ENCODE results near the gene NLRP4.

NLRP4 gene

DNA sequence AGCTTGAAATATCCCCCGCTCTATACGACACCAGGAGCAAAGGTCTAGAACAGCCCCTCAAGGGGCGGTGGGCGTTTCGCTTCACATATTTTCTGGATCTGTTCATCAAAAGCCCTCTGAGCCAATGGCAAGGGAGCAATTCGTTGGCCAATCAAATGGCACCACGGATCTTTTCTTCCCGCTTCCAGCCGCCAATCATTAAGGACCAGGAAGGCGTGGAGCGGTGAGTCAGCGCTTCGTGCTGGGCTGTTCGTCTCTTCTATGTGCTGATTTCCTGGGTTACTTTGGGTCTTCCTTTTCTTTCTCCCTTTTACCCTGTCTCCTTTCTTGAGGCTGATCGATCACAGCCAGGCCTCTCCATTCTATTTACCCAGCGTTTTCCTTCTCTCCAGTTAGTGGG is at the start of gene NLRP4:
NLRP4 (plus strand) TSS at position 201 of the 400 bp plus-strand sequence. CDS start 15,541 bp downstream, outside the sequence.
- DNase-seq (ENCODE audit: low read depth in 2 of 2): no peak

DNA sequence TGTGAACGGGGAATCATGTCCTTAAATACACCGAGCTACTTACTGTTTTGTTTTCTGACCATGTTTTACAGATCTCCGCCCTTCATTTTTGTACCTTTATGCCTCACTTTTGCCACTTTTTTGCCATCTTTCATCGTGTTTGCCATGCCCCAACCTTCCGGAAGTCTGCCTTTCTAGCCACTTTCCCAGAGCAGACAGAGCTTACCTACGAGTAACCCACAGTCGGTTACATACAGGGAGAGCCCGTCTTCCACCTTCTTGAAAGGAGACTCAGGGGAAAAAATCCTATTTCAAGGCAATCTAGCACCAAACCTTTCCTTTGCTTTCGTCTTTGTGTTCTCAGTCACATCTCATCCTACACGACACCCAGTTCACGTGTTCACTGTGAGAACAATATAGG is 41.3 kb upstream of the NLRP4 start:
- DNase-seq (ENCODE audit: low read depth in 2 of 2): no peak

DNA sequence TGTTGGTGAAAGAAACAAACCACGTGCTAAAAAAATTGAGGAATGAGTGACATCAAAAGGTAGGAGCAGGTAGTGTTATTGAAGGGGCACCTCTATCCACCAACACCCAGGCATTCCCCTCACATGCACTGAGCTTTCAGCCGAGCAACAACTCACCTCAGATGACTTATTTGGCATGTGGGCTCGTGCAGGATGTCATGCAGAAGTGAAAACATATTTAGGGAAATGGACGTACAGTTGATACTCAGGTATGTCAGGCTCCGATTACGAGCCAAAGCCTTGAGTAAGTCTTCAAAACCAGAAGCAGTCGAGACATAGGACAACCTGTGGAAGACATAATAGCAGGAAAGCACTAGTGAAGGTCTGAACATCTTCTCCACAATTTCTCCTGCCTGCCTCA is 34.9 kb upstream of the NLRP4 start:
- DNase-seq (ENCODE audit: low read depth in 2 of 2): no peak

DNA sequence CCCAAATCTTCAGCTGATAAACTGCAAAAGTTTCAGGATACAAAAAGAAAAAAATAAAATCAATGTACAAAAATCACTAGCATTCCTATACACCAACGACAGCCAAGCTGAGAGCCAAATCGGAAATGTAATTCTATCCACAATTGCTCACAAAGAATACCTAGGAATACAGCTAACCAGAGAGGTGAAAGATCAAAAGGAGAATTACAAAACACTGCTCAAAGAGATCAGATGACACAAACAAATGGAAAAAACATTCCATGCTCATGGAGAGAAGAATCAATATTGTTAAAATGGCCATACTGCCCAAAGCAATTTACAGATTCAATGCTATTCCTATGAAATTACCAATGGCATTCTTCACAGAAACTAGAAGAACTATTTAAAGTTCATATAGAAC is 34.1 kb upstream of the NLRP4 start:
- DNase-seq (ENCODE audit: low read depth in 2 of 2): no peak

GRCh38 chr19:55809381-55810058 is 26.8 kb upstream of the NLRP4 start:
- peak; percentile 20 to 28 for DNase-seq (ENCODE audit: low read depth in 2 of 2)

DNA sequence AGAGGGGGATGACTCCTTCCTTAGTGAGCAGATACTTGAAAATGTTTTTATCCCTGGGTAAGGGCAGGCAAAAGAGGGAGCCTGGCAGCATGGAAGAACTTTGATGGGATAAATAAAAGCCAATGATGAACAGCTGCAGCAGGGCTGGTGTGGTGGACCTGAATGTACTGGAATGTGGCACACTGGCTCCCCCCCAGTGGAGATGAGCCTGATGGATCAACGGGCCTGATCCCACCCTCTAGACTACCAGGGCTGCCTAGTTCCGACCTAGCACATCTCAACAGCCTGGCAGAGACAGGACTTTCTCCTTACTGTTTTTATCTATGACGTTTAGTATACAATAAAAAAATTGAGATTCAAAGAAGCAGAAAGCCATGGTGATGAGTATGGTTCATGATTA is 25.0 kb upstream of the NLRP4 start:
- no peak for DNase-seq (ENCODE audit: low read depth in 2 of 2)

DNA sequence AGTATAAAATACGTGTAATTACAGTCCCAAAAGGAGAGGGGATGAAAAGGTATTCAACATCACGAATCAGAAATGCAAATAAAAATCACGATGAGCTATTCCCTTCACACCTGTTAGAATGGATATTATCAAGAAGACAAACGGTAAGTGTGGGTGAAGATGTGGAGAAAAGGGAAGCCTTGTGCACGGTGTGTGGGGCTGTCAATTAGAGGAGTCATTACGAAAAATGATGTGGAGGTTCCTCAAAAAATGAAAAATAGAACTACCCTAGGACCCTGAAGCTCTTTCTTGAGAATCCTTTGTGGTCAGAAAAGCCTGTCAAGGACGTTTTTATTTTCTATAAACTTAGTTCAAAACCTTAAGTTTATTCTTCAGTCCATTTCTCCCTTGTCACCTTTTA is 23.9 kb upstream of the NLRP4 start:
- DNase-seq (ENCODE audit: low read depth in 2 of 2): no peak

- DNase-seq (ENCODE audit: low read depth in 2 of 2): no peak
Measured at GRCh38 chr19:55813906-55814305, 22.4 kb upstream of the NLRP4 start.

GRCh38 chr19:55820037-55820436 is 16.3 kb upstream of the NLRP4 start:
- no peak for DNase-seq (ENCODE audit: low read depth in 2 of 2)

DNA sequence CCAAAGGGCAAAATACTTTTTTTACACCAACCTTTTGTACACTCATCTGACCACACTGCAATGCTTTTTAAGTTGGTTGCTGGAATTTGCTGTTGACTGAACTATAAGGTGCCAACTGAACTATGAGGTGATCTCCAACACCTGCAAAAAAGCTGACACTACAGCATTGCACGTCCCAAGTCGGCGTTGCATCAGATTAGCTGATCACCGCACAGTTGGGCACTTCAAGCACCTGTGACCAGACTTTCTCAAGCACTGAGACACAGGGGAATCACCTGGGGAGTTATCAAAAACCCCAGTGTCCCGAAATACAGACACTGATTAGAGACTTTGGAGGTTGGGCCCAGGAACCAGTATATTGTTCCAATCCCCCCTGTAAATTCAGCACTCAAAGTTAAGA is 5.7 kb upstream of the NLRP4 start:
- no peak for DNase-seq (ENCODE audit: low read depth in 2 of 2)

GRCh38 chr19:55831846-55832245 is 4.5 kb upstream of the NLRP4 start, which contains the start of gene NLRP11:
NLRP11 (minus strand) TSS chr19:55831999; CDS start chr19:55818174, 13,825 bp downstream.
- DNase-seq (ENCODE audit: low read depth in 2 of 2): no peak

DNA sequence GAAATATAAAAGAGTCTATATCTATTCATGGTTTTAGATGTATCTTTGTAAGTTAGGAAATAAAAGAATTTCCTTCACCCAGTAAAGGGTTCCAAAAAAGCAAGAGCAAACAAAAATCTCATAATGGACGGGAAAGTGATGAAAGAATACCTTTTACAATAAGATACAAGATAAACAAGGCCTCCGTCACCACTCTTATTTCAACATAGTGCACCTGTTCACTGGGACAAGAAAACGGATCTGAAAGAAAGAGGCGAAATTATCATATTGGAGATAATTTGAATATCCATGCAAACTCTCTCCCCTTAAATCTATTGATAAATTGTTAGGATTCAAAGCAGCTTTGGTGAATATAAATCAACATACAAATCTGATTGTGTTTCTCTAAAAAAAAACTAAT is 3.7 kb upstream of the NLRP4 start:
- no peak for DNase-seq (ENCODE audit: low read depth in 2 of 2)

- DNase-seq (ENCODE audit: low read depth in 2 of 2): no peak
Measured at GRCh38 chr19:55838251-55838650, 1.9 kb downstream of the NLRP4 start.

DNA sequence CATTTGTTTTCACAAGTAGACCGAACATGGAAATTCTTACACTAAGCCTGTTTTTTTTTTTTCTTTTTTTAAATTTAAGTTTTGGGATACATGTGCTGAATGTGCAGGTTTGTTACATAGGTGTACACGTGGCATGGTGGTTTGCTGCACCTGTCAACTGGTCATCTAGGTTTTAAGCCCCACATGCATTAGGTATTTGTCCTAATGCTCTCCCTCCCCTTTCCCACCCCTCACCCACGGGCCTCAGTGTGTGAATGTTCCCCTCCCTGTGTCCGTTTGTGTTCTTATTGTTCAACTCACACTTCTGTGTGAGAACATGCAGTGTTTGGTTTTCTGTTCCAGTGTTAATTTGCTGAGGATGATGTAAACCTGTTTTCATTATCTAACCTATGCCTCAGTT is 2.6 kb downstream of the NLRP4 start:
- DNase-seq (ENCODE audit: low read depth in 2 of 2): no peak

- DNase-seq (ENCODE audit: low read depth in 2 of 2): no peak
Measured at GRCh38 chr19:55855160-55855559, 18.8 kb downstream of the NLRP4 start.

DNA sequence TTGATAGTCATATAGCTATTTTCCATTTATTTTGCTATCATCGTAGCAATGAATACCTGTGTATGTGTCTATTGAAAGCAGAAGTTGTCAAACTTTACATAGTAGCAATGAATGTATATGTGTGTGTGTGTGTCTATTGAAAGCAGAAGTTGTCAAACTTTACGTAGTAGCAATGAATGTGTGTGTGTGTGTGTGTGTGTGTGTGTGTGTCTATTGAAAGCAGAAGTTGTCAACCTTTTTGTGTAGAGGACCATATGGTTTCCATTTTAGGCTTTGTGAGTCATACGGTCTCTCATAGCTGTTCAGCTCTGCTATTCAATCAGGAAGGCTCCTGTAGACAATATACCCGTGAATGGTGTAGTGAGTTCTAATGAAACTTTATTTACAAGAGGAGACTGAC is 20.8 kb downstream of the NLRP4 start:
- DNase-seq (ENCODE audit: low read depth in 2 of 2): no peak

GRCh38 chr19:55857974-55858373 is 21.6 kb downstream of the NLRP4 start:
- DNase-seq (ENCODE audit: low read depth in 2 of 2): no peak

GRCh38 chr19:55858401-55858800 is 22.1 kb downstream of the NLRP4 start:
- DNase-seq (ENCODE audit: low read depth in 2 of 2): no peak

DNA sequence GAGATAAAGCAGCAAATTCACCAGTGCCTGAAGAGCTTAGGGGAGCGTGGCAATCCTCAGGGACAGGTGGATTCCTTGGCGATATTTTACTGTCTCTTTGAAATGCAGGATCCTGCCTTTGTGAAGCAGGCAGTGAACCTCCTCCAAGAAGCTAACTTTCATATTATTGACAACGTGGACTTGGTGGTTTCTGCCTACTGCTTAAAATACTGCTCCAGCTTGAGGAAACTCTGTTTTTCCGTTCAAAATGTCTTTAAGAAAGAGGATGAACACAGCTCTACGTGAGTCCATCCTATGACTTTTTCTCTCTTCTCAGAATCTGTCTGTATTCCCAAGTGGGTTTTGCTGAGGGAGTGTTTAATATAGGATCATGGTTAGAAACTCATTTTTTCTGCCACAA is 22.6 kb downstream of the NLRP4 start:
- DNase-seq (ENCODE audit: low read depth in 2 of 2): no peak

DNA sequence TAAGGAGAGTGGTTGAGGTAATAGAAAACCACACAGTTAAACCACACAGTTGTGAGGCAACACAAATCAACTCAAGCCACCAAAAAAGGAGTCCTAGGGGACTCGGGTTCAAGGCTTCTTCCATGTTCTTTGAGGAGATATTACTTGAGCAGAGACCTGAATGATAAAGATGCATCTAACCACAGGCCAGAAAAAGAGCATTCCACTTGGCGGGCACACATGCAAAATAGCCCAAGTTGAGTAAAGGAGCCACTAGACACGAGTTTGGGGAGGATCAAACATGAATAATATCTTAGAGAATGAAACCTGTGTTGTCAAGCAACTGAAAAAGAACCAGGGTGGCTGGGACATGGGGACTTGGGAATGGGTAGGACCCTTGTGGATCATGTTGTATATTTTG is 30.2 kb downstream of the NLRP4 start:
- no peak for DNase-seq (ENCODE audit: low read depth in 2 of 2)

DNA sequence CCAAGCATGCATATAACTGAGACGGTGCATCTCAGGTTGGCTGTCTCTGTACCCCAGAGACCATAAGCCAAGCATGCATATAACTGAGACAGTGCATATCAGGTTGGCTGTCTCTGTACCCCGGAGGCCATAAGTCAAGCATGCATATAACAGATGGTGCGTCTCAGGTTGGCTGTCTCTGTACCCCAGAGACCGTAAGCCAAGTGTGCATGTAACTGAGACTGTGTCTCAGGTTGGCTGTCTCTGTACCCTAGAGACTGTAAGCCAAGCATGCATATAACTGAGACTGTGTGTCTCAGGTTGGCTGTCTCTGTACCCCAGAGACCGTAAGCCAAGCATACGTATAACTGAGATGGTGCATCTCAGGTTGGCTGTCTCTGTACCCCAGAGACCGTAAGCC is 30.8 kb downstream of the NLRP4 start:
- DNase-seq (ENCODE audit: low read depth in 2 of 2): no peak

- DNase-seq (ENCODE audit: low read depth in 2 of 2): no peak
Measured at GRCh38 chr19:55870736-55871135, 34.4 kb downstream of the NLRP4 start.

DNA sequence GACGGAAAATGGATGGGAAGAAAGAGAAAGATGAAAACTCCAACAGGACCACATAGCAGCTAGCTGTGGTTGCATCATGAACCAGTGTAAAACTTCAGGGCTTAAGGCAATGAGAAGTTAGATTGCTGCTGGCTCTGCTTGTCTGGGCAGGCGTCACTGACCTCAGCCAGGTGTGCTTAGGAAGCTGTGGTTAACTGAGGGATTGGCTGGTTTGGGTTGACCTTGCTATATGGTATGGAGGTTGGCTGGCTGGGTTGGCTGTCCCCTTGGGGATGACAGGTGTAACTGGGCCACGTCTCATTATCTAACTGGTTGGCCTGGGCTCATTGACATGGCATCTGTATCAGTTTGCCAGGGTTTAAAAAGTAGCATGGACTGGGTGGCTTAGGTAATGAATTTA is 40.9 kb downstream of the NLRP4 start:
- no peak for DNase-seq (ENCODE audit: low read depth in 2 of 2)

DNA sequence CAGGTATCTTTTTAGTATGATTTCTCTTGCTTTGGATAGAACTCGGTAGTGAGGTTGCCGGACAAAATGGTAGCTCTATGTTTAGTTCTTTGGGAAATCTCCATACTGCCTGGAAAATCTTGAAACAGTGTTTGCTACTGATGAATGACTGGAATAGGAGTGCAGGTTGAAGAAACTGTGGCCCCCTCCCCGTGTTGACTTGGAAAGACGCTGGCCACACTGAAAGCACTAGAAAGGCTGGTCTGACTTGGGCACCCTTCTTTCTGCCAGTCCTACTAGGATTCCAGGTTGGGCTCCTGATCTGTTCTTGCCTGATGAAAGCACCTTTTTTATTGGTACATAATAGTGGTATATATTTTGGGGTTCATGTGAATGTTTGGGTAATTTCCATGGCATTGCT is 46.3 kb downstream of the NLRP4 start:
- DNase-seq (ENCODE audit: low read depth in 2 of 2): no peak
